H9 (cell line): ENCODE data around the gene SEMA4C. TPM values are rescaled to one million over a fixed set of nuclear protein-coding genes. Genes with fewer than 3 reads are reported as not detected.
A peak's percentile ranks its signal among the peaks of the same experiment; 100 is the strongest.

Source experiments
- DNase-seq: peaks from one replicate; pipeline ENCODE4 v3.0.0-alpha.2; 2017
- H2AFZ ChIP-seq: one replicate; pipeline ENCODE4 v1.6.1; 2013; ENCODE audit warnings: mild to moderate bottlenecking, low read length, control low read depth, moderate library complexity
- H2AK5ac ChIP-seq: 2 replicates; pipeline ENCODE4 v1.6.1; 2013; ENCODE audit warnings: low read length, control low read depth, mixed read lengths; ENCODE audit not compliant: insufficient read length
- H2BK120ac ChIP-seq: one replicate; pipeline ENCODE4 v1.6.1; 2013; ENCODE audit warnings: low read depth, mild to moderate bottlenecking, low read length, control low read depth, inconsistent platforms; ENCODE audit not compliant: poor library complexity, severe bottlenecking
- H2BK12ac ChIP-seq: 2 replicates; pipeline ENCODE4 v1.6.1; 2013; ENCODE audit warnings: low read length, control low read depth, mixed read lengths, low read depth; ENCODE audit not compliant: insufficient read length
- H2BK15ac ChIP-seq: 2 replicates; pipeline ENCODE4 v1.6.1; 2013; ENCODE audit warnings: low read depth, low read length, control low read depth
- H2BK20ac ChIP-seq: one replicate; pipeline ENCODE4 v1.6.1; 2013; ENCODE audit warnings: low read depth, mild to moderate bottlenecking, low read length, control low read depth, inconsistent platforms; ENCODE audit not compliant: poor library complexity, severe bottlenecking
- H2BK5ac ChIP-seq: 2 replicates; pipeline ENCODE4 v1.6.1; 2013; ENCODE audit warnings: low read length, control low read depth, mixed read lengths; ENCODE audit not compliant: insufficient read length
- H3K14ac ChIP-seq: 2 replicates; pipeline ENCODE4 v1.6.1; 2013; ENCODE audit warnings: low read length, control low read depth; ENCODE audit not compliant: insufficient read depth
- H3K18ac ChIP-seq: 2 replicates; pipeline ENCODE4 v1.6.1; 2013; ENCODE audit warnings: low read depth, mild to moderate bottlenecking, mixed read lengths, low read length, control low read depth; ENCODE audit not compliant: insufficient read length
- H3K23ac ChIP-seq: 2 replicates; pipeline ENCODE4 v1.6.1; 2013; ENCODE audit warnings: low read length, control low read depth, mixed read lengths, low read depth; ENCODE audit not compliant: insufficient read length
- H3K23me2 ChIP-seq: 2 replicates; pipeline ENCODE4 v1.6.1; 2013; ENCODE audit warnings: low read depth, mild to moderate bottlenecking, mixed read lengths, low read length, control low read depth; ENCODE audit not compliant: insufficient read length, poor library complexity, severe bottlenecking
- H3K27ac ChIP-seq: 2 replicates; pipeline ENCODE4 v1.5.1; 2013; ENCODE audit warnings: low read length, control low read depth, mixed read lengths, low read depth; ENCODE audit not compliant: insufficient read length
- H3K27me3 ChIP-seq: 2 replicates; pipeline ENCODE4 v1.6.1; 2013; ENCODE audit warnings: low read length, control low read depth, inconsistent platforms; ENCODE audit not compliant: insufficient read depth
- H3K4ac ChIP-seq: 2 replicates; pipeline ENCODE4 v1.6.1; 2013; ENCODE audit warnings: low read depth, mild to moderate bottlenecking, control low read depth, inconsistent platforms, low read length, moderate library complexity
- H3K4me1 ChIP-seq: 2 replicates; pipeline ENCODE4 v1.6.1; 2013; ENCODE audit warnings: low read length, control low read depth, inconsistent platforms; ENCODE audit not compliant: insufficient read depth
- H3K4me2 ChIP-seq: 2 replicates; pipeline ENCODE4 v1.6.1; 2013; ENCODE audit warnings: low read length, control low read depth, mixed read lengths; ENCODE audit not compliant: insufficient read length, insufficient read depth
- H3K56ac ChIP-seq: 2 replicates; pipeline ENCODE4 v1.6.1; 2013; ENCODE audit warnings: low read depth, mild to moderate bottlenecking, mixed read lengths, low read length, control low read depth; ENCODE audit not compliant: insufficient read length
- H3K79me1 ChIP-seq: 2 replicates; pipeline ENCODE4 v1.6.1; 2013; ENCODE audit warnings: low read depth, mild to moderate bottlenecking, moderate library complexity, low read length, control low read depth, inconsistent platforms; ENCODE audit not compliant: insufficient read depth, poor library complexity, severe bottlenecking
- H3K79me2 ChIP-seq: 2 replicates; pipeline ENCODE4 v1.6.1; 2013; ENCODE audit warnings: low read length, control low read depth, inconsistent platforms; ENCODE audit not compliant: insufficient read depth
- H3K9ac ChIP-seq: 2 replicates; pipeline ENCODE4 v1.6.1; 2013; ENCODE audit warnings: low read length, control low read depth, mixed read lengths; ENCODE audit not compliant: insufficient read length; ENCODE audit errors: extremely low read depth
- H3K9me3 ChIP-seq: one replicate; pipeline ENCODE4 v1.6.1; 2013; ENCODE audit warnings: low read depth, low read length, inconsistent platforms; ENCODE audit not compliant: control insufficient read depth
- H3T11ph ChIP-seq: one replicate; pipeline ENCODE4 v1.6.1; 2013; ENCODE audit warnings: mild to moderate bottlenecking, low read length, control low read depth, inconsistent platforms
- H4K20me1 ChIP-seq: one replicate; pipeline ENCODE4 v1.6.1; 2013; ENCODE audit not compliant: control insufficient read depth, insufficient read length, insufficient read depth
- H4K5ac ChIP-seq: 2 replicates; pipeline ENCODE4 v1.6.1; 2013; ENCODE audit warnings: low read depth, mild to moderate bottlenecking, mixed read lengths, low read length, control low read depth; ENCODE audit not compliant: insufficient read length
- H4K8ac ChIP-seq: replicated peaks from 2 replicates; pipeline ENCODE4 v1.6.1; 2013; ENCODE audit warnings: low read length, control low read depth, mixed read lengths, low read depth; ENCODE audit not compliant: insufficient read length
- H4K91ac ChIP-seq: 2 replicates; pipeline ENCODE4 v1.6.1; 2013; ENCODE audit warnings: low read depth, mild to moderate bottlenecking, moderate library complexity, mixed read lengths, low read length, control low read depth; ENCODE audit not compliant: insufficient read length
- H3K27ac Mint-ChIP-seq, 3 experiments: 2 replicates in 2 of 3; 3 replicates in 1 of 3; pipeline ENCODE4 v1.8.0; 2020 to 2021; ENCODE audit warnings: mixed read lengths in 3 of 3, mild to moderate bottlenecking in 1 of 3, moderate library complexity in 1 of 3
- H3K27me3 Mint-ChIP-seq: 2 replicates; pipeline ENCODE4 v1.8.0; 2021; ENCODE audit warnings: low read depth, mild to moderate bottlenecking, moderate library complexity, mixed read lengths
- H3K36me3 Mint-ChIP-seq, 3 experiments: 2 replicates in 2 of 3; 3 replicates in 1 of 3; pipeline ENCODE4 v1.8.0; 2020 to 2021; ENCODE audit warnings: low read depth in 3 of 3, mixed read lengths in 3 of 3; ENCODE audit not compliant: insufficient read depth in 1 of 3
- H3K4me1 Mint-ChIP-seq, 2 experiments: 2 replicates each; pipeline ENCODE4 v1.8.0; 2020; ENCODE audit warnings: mixed read lengths in 2 of 2
- H3K4me3 Mint-ChIP-seq, 2 experiments: 2 replicates in 1 of 2; 3 replicates in 1 of 2; pipeline ENCODE4 v1.8.0; 2020 to 2021; ENCODE audit warnings: mild to moderate bottlenecking in 2 of 2, mixed read lengths in 2 of 2, moderate library complexity in 1 of 2
- H3K9me3 Mint-ChIP-seq, 2 experiments: 2 replicates in 1 of 2; 3 replicates in 1 of 2; pipeline ENCODE4 v1.8.0; 2020; ENCODE audit warnings: mild to moderate bottlenecking in 2 of 2, mixed read lengths in 2 of 2, moderate library complexity in 1 of 2
- CTCF ChIP-seq: fragments of 200-600 bp; sonication (generic); conservative IDR thresholded peaks from 3 replicates; pipeline ENCODE4 v1.8.0; 2021; ENCODE audit warnings: antibody characterized with exemption, mild to moderate bottlenecking
- total RNA-seq: library from RNA; stranded (reverse); gene quantifications from 2 replicates; pipeline ENCODE4 v1.2.1, GENCODE V29; 2021

Gene SEMA4C
- total RNA-seq, 1 experiment from 2014 or later = 81.6 TPM

GRCh38 chr2:96918092-96918753 lies 48.3 kb upstream of the SEMA4C start:
- Mint-ChIP-seq H3K9me3 (no peaks in the 10 kb centered on the region; a peak in 2 of 5 replicates), H3K4me1 (peaks cover 39 to 40% of the 10 kb centered on the region in 2 experiments), H3K27ac (peak overlapping the region in 1 of 3 experiments; percentile 40; a peak in 1 of 7 replicates), H3K27me3 (peaks cover 21% of the 10 kb centered on the region), H3K36me3 (no peaks in the 10 kb centered on the region; a peak in 1 of 7 replicates), H3K4me3 (no peak overlapping the region)
- no peak for DNase-seq
- Histone ChIP-seq H2AK5ac (no peak overlapping the region), H4K91ac (no peak overlapping the region), H3K79me2 (no peaks in the 10 kb centered on the region), H3K79me1 (no peaks in the 10 kb centered on the region), H4K5ac (no peak overlapping the region), H3K27ac (no peak overlapping the region), H2BK15ac (no peak overlapping the region), H3K23me2 (no peaks in the 10 kb centered on the region), H4K20me1 (no peaks in the 10 kb centered on the region), H2BK20ac (no peak overlapping the region), H3K56ac (no peak overlapping the region), H4K8ac (no peak overlapping the region), H3K14ac (no peak overlapping the region), H3K23ac (no peak overlapping the region), H3T11ph (no peak overlapping the region), H2BK12ac (no peak overlapping the region), H3K4me1 (no peaks in the 10 kb centered on the region; the same call in 1 of the 2 replicates), H2BK5ac (no peak overlapping the region), H3K9ac (no peak overlapping the region), H2BK120ac (no peak overlapping the region), H3K4ac (no peak overlapping the region), H3K27me3 (no peaks in the 10 kb centered on the region), H3K18ac (no peak overlapping the region), H3K4me2 (no peak overlapping the region), H2AFZ (no peak overlapping the region), H3K9me3 (no peaks in the 10 kb centered on the region)
- no peak for TF ChIP-seq CTCF
